DND-41 (cell line): ENCODE measurements around the gene PPP1R11.

Experiments used
- EZH2 ChIP-seq: IDR thresholded peaks from 3 replicates; pipeline ENCODE4 v1.6.1; 2012; ENCODE audit warnings: borderline replicate concordance, low read depth, mild to moderate bottlenecking, moderate library complexity, low read length, inconsistent platforms; ENCODE audit not compliant: severe bottlenecking
- TF ChIP-seq, protein P1 (sequence below): IDR thresholded peaks from 2 replicates; pipeline ENCODE4 v1.5.1; 2012; ENCODE audit warnings: borderline replicate concordance, low read length, moderate library complexity, mild to moderate bottlenecking; ENCODE audit not compliant: poor library complexity, severe bottlenecking; ENCODE audit errors: extremely low read depth

DNA sequence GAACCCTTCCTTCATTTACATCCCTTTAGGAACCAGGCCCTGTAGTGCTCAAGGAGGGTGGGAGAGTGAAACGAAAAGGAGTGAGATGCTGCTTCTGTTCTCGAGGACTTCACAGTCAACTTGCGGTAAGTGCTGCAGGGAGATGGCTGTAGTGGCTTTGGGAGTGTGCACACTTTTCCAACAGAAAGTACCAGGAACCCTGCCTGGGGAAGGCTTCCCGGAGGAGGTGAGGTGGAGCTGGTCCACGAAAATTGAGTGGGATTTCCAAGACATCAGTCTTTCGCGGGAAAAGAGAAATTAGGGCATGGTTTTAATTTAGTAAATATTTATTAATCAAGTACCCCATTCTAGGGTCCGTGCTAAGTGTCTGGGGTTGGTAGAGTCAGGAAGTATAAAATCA lies 33.2 kb downstream of the PPP1R11 start:
- TF ChIP-seq, protein P1, sequence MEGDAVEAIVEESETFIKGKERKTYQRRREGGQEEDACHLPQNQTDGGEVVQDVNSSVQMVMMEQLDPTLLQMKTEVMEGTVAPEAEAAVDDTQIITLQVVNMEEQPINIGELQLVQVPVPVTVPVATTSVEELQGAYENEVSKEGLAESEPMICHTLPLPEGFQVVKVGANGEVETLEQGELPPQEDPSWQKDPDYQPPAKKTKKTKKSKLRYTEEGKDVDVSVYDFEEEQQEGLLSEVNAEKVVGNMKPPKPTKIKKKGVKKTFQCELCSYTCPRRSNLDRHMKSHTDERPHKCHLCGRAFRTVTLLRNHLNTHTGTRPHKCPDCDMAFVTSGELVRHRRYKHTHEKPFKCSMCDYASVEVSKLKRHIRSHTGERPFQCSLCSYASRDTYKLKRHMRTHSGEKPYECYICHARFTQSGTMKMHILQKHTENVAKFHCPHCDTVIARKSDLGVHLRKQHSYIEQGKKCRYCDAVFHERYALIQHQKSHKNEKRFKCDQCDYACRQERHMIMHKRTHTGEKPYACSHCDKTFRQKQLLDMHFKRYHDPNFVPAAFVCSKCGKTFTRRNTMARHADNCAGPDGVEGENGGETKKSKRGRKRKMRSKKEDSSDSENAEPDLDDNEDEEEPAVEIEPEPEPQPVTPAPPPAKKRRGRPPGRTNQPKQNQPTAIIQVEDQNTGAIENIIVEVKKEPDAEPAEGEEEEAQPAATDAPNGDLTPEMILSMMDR: no peak
- peak; percentile 1 for TF ChIP-seq EZH2
